GM12878 (cell line): ENCODE data around the gene TBL3.

ENCODE experiments used
- FOXK2 ChIP-seq: fragments of 450-650 bp; IDR thresholded peaks from 2 replicates; pipeline ENCODE4 v1.6.1; 2017; ENCODE audit warnings: mild to moderate bottlenecking, moderate library complexity
- POLR2AphosphoS5 ChIP-seq: IDR thresholded peaks from 2 replicates; pipeline ENCODE4 v1.6.1; 2011; ENCODE audit warnings: mild to moderate bottlenecking, low read length, inconsistent platforms
- ZBED1 ChIP-seq: IDR thresholded peaks from 2 replicates; pipeline ENCODE4 v1.6.1; 2016; ENCODE audit warnings: borderline replicate concordance
- ZNF384 ChIP-seq: IDR thresholded peaks from 2 replicates; pipeline ENCODE4 v1.6.1; 2012; ENCODE audit warnings: low read depth, mild to moderate bottlenecking, low read length, improper control_type of control experiment, borderline replicate concordance
- TF ChIP-seq, protein P1 (sequence below), 3 experiments: IDR thresholded peaks in 2 of 3; conservative IDR thresholded peaks in 1 of 3; 2 replicates each; pipeline ENCODE4 v1.5.1; 2011; ENCODE audit warnings: low read depth in 3 of 3, low read length in 3 of 3, mild to moderate bottlenecking in 3 of 3, control low read depth in 2 of 3, moderate library complexity in 2 of 3, inconsistent platforms in 1 of 3, mixed read lengths in 1 of 3; ENCODE audit not compliant: control insufficient read depth in 2 of 3, insufficient read depth in 1 of 3; ENCODE audit errors: extremely low read depth in 1 of 3

DNA sequence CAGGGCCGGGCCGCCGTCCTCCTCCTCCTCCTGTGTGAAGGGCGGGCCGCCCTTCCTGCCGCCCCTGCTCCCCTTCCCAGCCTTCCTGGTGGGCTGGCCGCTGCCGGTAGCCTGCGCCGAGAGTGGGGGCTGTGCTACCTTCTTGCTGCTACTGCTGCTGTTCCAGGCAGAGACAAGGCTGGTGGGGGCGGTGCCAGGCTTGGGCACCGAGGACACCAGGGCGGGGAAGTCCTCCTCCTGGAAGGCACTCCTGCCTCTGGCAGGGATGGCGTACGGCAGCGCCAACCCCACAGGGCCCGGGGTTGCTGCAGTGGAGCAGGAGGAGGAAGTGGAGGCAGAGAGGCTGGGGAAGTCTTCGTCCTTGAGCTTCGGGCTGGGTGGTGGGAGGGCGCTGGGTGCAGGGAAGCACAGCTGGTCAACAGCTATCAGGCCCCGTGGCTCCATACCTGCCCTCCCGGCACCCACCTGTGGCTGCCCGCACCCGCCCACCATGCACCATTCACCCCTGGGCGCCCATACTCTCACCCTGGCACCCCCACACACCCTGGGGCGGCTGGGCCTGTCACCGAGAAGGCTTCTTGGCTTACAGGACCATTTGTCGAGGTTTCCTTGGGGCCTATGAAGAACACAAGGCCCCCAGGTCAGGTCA, 28.1 kb downstream of the TBL3 start:
- TF ChIP-seq POLR2AphosphoS5: no peak
- no peak for TF ChIP-seq ZBED1
- TF ChIP-seq FOXK2: no peak
- TF ChIP-seq ZNF384: no peak
- TF ChIP-seq, protein P1, sequence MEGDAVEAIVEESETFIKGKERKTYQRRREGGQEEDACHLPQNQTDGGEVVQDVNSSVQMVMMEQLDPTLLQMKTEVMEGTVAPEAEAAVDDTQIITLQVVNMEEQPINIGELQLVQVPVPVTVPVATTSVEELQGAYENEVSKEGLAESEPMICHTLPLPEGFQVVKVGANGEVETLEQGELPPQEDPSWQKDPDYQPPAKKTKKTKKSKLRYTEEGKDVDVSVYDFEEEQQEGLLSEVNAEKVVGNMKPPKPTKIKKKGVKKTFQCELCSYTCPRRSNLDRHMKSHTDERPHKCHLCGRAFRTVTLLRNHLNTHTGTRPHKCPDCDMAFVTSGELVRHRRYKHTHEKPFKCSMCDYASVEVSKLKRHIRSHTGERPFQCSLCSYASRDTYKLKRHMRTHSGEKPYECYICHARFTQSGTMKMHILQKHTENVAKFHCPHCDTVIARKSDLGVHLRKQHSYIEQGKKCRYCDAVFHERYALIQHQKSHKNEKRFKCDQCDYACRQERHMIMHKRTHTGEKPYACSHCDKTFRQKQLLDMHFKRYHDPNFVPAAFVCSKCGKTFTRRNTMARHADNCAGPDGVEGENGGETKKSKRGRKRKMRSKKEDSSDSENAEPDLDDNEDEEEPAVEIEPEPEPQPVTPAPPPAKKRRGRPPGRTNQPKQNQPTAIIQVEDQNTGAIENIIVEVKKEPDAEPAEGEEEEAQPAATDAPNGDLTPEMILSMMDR (IDR thresholded peaks at IDR 0.05 in 2 of 3, conservative IDR thresholded peaks at IDR 0.05 in 1 of 3; ENCODE audit: control insufficient read depth in 2 of 3, extremely low read depth in 1 of 3, insufficient read depth in 1 of 3, low read depth in 3 of 3, low read length in 3 of 3): no peak
